Endodermal cell (in vitro differentiated cells): Measurements from ENCODE around the gene ADCY4. TPM values are rescaled to one million over a fixed set of nuclear protein-coding genes. Genes with fewer than 3 reads are reported as not detected.

Experiments used
- DNase-seq: peaks from one replicate; pipeline ENCODE4 v3.0.0-alpha.2; 2017
- H3K27ac ChIP-seq: 2 replicates; pipeline ENCODE4 v1.5.1; 2013; ENCODE audit warnings: mild to moderate bottlenecking, low read depth, low read length, moderate library complexity
- H3K27me3 ChIP-seq: 2 replicates; pipeline ENCODE4 v1.6.1; 2013; ENCODE audit warnings: mild to moderate bottlenecking, low read length, moderate library complexity; ENCODE audit not compliant: insufficient read depth, control insufficient read depth, poor library complexity, severe bottlenecking
- H3K36me3 ChIP-seq: 2 replicates; pipeline ENCODE4 v1.7.0; 2013; ENCODE audit warnings: mild to moderate bottlenecking, low read length, moderate library complexity; ENCODE audit not compliant: control insufficient read depth, insufficient read depth
- H3K4me1 ChIP-seq: one replicate; pipeline ENCODE4 v1.7.0; 2013; ENCODE audit warnings: low read length; ENCODE audit not compliant: control insufficient read depth, insufficient read depth
- H3K4me3 ChIP-seq: 2 replicates; pipeline ENCODE4 v1.5.1; 2013; ENCODE audit warnings: mild to moderate bottlenecking, low read length, moderate library complexity
- H3K9ac ChIP-seq: 2 replicates; pipeline ENCODE4 v1.6.1; 2013; ENCODE audit warnings: mild to moderate bottlenecking, low read length, moderate library complexity; ENCODE audit not compliant: poor library complexity, severe bottlenecking; ENCODE audit errors: extremely low read depth
- H3K9me3 ChIP-seq: 2 replicates; pipeline ENCODE4 v1.6.1; 2013; ENCODE audit warnings: mild to moderate bottlenecking, low read length, moderate library complexity; ENCODE audit not compliant: control insufficient read depth
- H3K27ac Mint-ChIP-seq: 2 replicates; pipeline ENCODE4 v1.8.0; 2020; ENCODE audit warnings: mixed read lengths
- H3K27me3 Mint-ChIP-seq: 2 replicates; pipeline ENCODE4 v1.8.0; 2021; ENCODE audit warnings: mild to moderate bottlenecking, mixed read lengths; ENCODE audit not compliant: insufficient read depth
- H3K36me3 Mint-ChIP-seq: 2 replicates; pipeline ENCODE4 v1.8.0; 2020; ENCODE audit warnings: low read depth, mixed read lengths
- H3K4me1 Mint-ChIP-seq: 2 replicates; pipeline ENCODE4 v1.8.0; 2020; ENCODE audit warnings: mixed read lengths
- H3K4me3 Mint-ChIP-seq: 2 replicates; pipeline ENCODE4 v1.8.0; 2020; ENCODE audit warnings: mild to moderate bottlenecking, moderate library complexity, mixed read lengths
- H3K9me3 Mint-ChIP-seq: 2 replicates; pipeline ENCODE4 v1.8.0; 2020; ENCODE audit warnings: mild to moderate bottlenecking, mixed read lengths
- CTCF ChIP-seq: fragments of 200-600 bp; sonication (generic); conservative IDR thresholded peaks from 2 replicates; pipeline ENCODE4 v1.5.0; 2021; ENCODE audit warnings: antibody characterized with exemption, mild to moderate bottlenecking
- WGBS, 2 experiments: methylation state at CpG; one replicate each; pipeline versions ENCODE4 v1.1.5 to v1.1.7; 2013; ENCODE audit warnings: missing lambda C conversion rate in 2 of 2, mixed read lengths in 1 of 2; ENCODE audit not compliant: insufficient coverage in 1 of 2, insufficient read length in 1 of 2; 5-methylcytosine and 5-hydroxymethylcytosine counted together
- total RNA-seq, 2 donors: library from RNA; stranded (reverse); fragmentation: NEBNext Ultra II Directional in 1 of 2; extraction: Animal tissue kit (Norgen Biotek cat#: 25700) in 1 of 2; gene quantifications; 2 replicates in 1 of 2; 3 replicates in 1 of 2; pipeline ENCODE4 v1.2.1, GENCODE V29; 2021

The ADCY4 gene
- total RNA-seq, 2 donors from 2014 or later = not detected

- H3K9ac ChIP-seq = no peak overlapping the region
- WGBS, 2 experiments = 86 to 91% methylated on average over 9 to 14 of the region's 14 CpGs
- no peaks in the 10 kb centered on the region for H3K36me3 ChIP-seq
- no peak for TF ChIP-seq CTCF
- no peak overlapping the region for H3K27ac Mint-ChIP-seq
- no peak overlapping the region for H3K4me3 Mint-ChIP-seq
- no peaks in the 10 kb centered on the region for H3K36me3 Mint-ChIP-seq
- H3K9me3 ChIP-seq = no peaks in the 10 kb centered on the region
- no peak overlapping the region for H3K4me3 ChIP-seq
- H3K27me3 ChIP-seq = peaks cover 7% of the 10 kb centered on the region
- H3K27ac ChIP-seq = no peak overlapping the region
- H3K27me3 Mint-ChIP-seq = peaks cover 74% of the 10 kb centered on the region
- H3K9me3 Mint-ChIP-seq = no peaks in the 10 kb centered on the region
- H3K4me1 Mint-ChIP-seq = peaks cover 4% of the 10 kb centered on the region
- H3K4me1 ChIP-seq = no peaks in the 10 kb centered on the region
- peak; percentile 83 for DNase-seq
Measured at GRCh38 chr14:24321212-24321975, 13.5 kb downstream of the ADCY4 start.

- peaks cover 66% of the 10 kb centered on the region for H3K27me3 Mint-ChIP-seq
- no peak for TF ChIP-seq CTCF
- Histone ChIP-seq H3K27ac (no peak overlapping the region), H3K4me3 (no peak overlapping the region), H3K9ac (no peak overlapping the region), H3K9me3 (no peaks in the 10 kb centered on the region), H3K27me3 (peaks cover 7% of the 10 kb centered on the region), H3K4me1 (no peaks in the 10 kb centered on the region), H3K36me3 (no peaks in the 10 kb centered on the region)
- 82 to 90% methylated on average over 2 to 3 of the region's 3 CpGs for WGBS, 2 experiments
- H3K27ac Mint-ChIP-seq = no peak overlapping the region
- no peak overlapping the region for H3K4me3 Mint-ChIP-seq
- peaks cover 4% of the 10 kb centered on the region for H3K4me1 Mint-ChIP-seq
- DNase-seq = no peak
- H3K9me3 Mint-ChIP-seq = no peaks in the 10 kb centered on the region
- H3K36me3 Mint-ChIP-seq = no peaks in the 10 kb centered on the region
Measured at GRCh38 chr14:24317141-24317928, 17.5 kb downstream of the ADCY4 start.

GRCh38 chr14:24316597-24316950 is 18.3 kb downstream of the ADCY4 start:
- Histone ChIP-seq H3K9ac (no peak overlapping the region), H3K4me1 (no peaks in the 10 kb centered on the region), H3K36me3 (no peaks in the 10 kb centered on the region), H3K27me3 (peaks cover 7% of the 10 kb centered on the region), H3K9me3 (no peaks in the 10 kb centered on the region), H3K27ac (no peak overlapping the region), H3K4me3 (no peak overlapping the region)
- no peak overlapping the region for H3K4me3 Mint-ChIP-seq
- H3K36me3 Mint-ChIP-seq = no peaks in the 10 kb centered on the region
- H3K4me1 Mint-ChIP-seq = peaks cover 3% of the 10 kb centered on the region
- H3K9me3 Mint-ChIP-seq = no peaks in the 10 kb centered on the region
- no peak for DNase-seq
- H3K27me3 Mint-ChIP-seq = peaks cover 61% of the 10 kb centered on the region
- WGBS, 2 experiments = 88 to 97% methylated on average over 12 to 18 of the region's 18 CpGs
- TF ChIP-seq CTCF = no peak
- H3K27ac Mint-ChIP-seq = no peak overlapping the region
